Heart left ventricle (tissue), 16 donors: ENCODE results near the gene SGCE. TPM values are rescaled to one million over a fixed set of nuclear protein-coding genes. Genes with fewer than 3 reads are reported as not detected.

Experiments
- ATAC-seq, 4 donors: fragments of 200-7000 bp; cut with Tn5 transposase; one replicate each; pipeline ENCODE4 v1.9.1; 2020 to 2022; ENCODE audit warnings: moderate library complexity in 4 of 4, mild to moderate bottlenecking in 3 of 4, moderate number of reproducible peaks in 1 of 4
- DNase-seq, 5 donors: peaks; one replicate each; pipeline ENCODE4 v3.0.0-alpha.2; 2020
- H3K27ac ChIP-seq, 12 donors: fragments of 200-600 bp; sonication (generic) in 4 of 12; one replicate each; pipeline versions ENCODE4 v1.5.0 to v1.8.0; 2016 to 2022; ENCODE audit warnings: mild to moderate bottlenecking in 2 of 12
- H3K27me3 ChIP-seq, 9 donors: fragments of 200-600 bp; sonication (generic) in 2 of 9; one replicate each; pipeline versions ENCODE4 v1.5.1 to v1.8.0; 2016 to 2022; ENCODE audit warnings: mild to moderate bottlenecking in 3 of 9
- H3K36me3 ChIP-seq, 9 donors: fragments of 200-600 bp; sonication (generic) in 2 of 9; one replicate each; pipeline versions ENCODE4 v1.5.0 to v1.8.0; 2018 to 2022; ENCODE audit warnings: mild to moderate bottlenecking in 2 of 9
- H3K4me1 ChIP-seq, 12 donors: fragments of 200-600 bp; sonication (generic) in 4 of 12; one replicate each; pipeline versions ENCODE4 v1.5.0 to v1.8.0; 2016 to 2022; ENCODE audit warnings: mild to moderate bottlenecking in 3 of 12
- H3K4me3 ChIP-seq, 12 donors: fragments of 200-600 bp; sonication (generic) in 4 of 12; one replicate each; pipeline versions ENCODE4 v1.5.0 to v1.8.0; 2017 to 2022; ENCODE audit warnings: mild to moderate bottlenecking in 9 of 12, moderate library complexity in 4 of 12
- H3K9me3 ChIP-seq, 12 donors: fragments of 200-600 bp; sonication (generic) in 4 of 12; one replicate each; pipeline versions ENCODE4 v1.5.0 to v1.8.0; 2016 to 2022; ENCODE audit warnings: mild to moderate bottlenecking in 1 of 12
- POLR2A ChIP-seq, 2 donors: fragments of 450-650 bp; IDR thresholded peaks; one replicate each; pipeline ENCODE4 v1.6.1; 2017; ENCODE audit warnings: antibody characterized with exemption in 2 of 2, mild to moderate bottlenecking in 2 of 2, moderate library complexity in 2 of 2
- WGBS, 4 donors: extraction: QIAGEN DNeasy Blood & Tissue Kit in 2 of 4; methylation state at CpG; one replicate each; pipeline versions ENCODE4 v1.1.5 to v1.1.7; 2013 to 2018; 5-methylcytosine and 5-hydroxymethylcytosine counted together
- intact Hi-C, 10 donors: fragments of 100-400 bp; cut with DNase I; formaldehyde crosslinking; loops; one replicate each; pipeline versions ENCODE4 v1.11.1 to v1.14.2; 2022
- polyA plus RNA-seq, 2 donors: library from polyadenylated mRNA; stranded (reverse); fragments of 200-250 nt; gene quantifications; one replicate each; pipeline ENCODE4 v1.2.3, GENCODE V29; 2013
- total RNA-seq, 9 donors: library from RNA; depleted of rRNA in 2 of 9; stranded (reverse); fragments of >200 nt in 2 of 9; fragmentation: NEBNext Ultra II Directional in 3 of 9; extraction: Animal tissue kit (Norgen Biotek cat#: 25700) in 3 of 9; gene quantifications; one replicate each; pipeline versions ENCODE4 v1.1.0 to v1.2.4, GENCODE V29; 2016 to 2023
- TF ChIP-seq, protein P1 (sequence below), 12 donors: fragments of 200-600 bp; sonication (generic) in 4 of 12; IDR thresholded peaks; one replicate each; pipeline versions ENCODE4 v1.5.0 to v1.8.0; 2018 to 2022; ENCODE audit warnings: antibody characterized with exemption in 12 of 12, mild to moderate bottlenecking in 5 of 12
- donor health status: ischemic (EF 13 %, LVEDD 7.1; RV severe dilation, severe dysfunction).
- donor health status: healthy with polysubstance abuse.
- donor health status: DM: no; HTN: yes; CAD: no.
- donor health status: DM: no; HTN: no; CAD: no.
- donor health status: ischemic (EF 25% LVEDD 6.9; RV normal size, moderate dysfunction).
- donor health status: ischemic (EF 25% LVEDD 5.7; RV mildly dilated, moderate dysfunction).
- donor health status: healthy.
- donor health status: DM: yes; HTN: yes; CAD: no.
- donor health status: ischemic (EF 35%, LVEDD 5.7; RV mildly dilated, moderate dysfunction).
- donor health status: nonischemic (EF 11% LVEDD 7.7; RV severe dilation, severe dysfunction).
- donor health status: DM: yes; HTN: yes; CAD: no.
- donor health status: PGD.
- donor health status: ischemic (EF 29% LVEDD 5.4; RV normal size, mild dysfunction).
- donor health status: nonischemic (EF 23%, LVEDD 6.1; RV moderate dilation, normal function).

The SGCE gene
- total and polyA plus RNA-seq, 11 donors = 10.0 to 40.2 (median 26.4) TPM

DNA sequence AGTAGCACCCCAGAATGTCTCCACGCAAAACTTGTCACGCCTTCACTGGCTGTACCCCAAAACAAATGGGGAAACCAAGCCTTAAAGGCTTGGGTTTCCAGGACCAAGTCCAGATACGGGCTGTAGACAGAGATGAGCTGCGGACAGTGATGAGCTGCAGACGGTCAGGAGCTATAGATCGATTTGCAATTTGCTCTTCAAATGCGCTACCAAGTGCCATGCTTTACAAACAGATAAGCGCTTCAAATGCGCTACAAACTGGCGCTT, 658 bp upstream of the SGCE start:
- WGBS, 4 donors = 44 to 54% (median 52%) methylated on average over 9 to 10 of the region's 10 CpGs
- no peak for DNase-seq
- Histone ChIP-seq H3K27ac (peak overlapping the region in 1 of 12 donors; percentile 84), H3K4me3 (peak overlapping the region in 11 of 12 donors; percentile 52 to 79 (median 72)), H3K9me3 (no peaks in the 10 kb centered on the region), H3K36me3 (no peaks in the 10 kb centered on the region), H3K4me1 (peaks cover 0 to 30% (median 5%) of the 10 kb centered on the region in 12 donors), H3K27me3 (peaks cover 0 to 44% (median 7%) of the 10 kb centered on the region in 9 donors)
- TF ChIP-seq POLR2A (IDR thresholded peaks at IDR 0.05) = no peak
- TF ChIP-seq, protein P1, sequence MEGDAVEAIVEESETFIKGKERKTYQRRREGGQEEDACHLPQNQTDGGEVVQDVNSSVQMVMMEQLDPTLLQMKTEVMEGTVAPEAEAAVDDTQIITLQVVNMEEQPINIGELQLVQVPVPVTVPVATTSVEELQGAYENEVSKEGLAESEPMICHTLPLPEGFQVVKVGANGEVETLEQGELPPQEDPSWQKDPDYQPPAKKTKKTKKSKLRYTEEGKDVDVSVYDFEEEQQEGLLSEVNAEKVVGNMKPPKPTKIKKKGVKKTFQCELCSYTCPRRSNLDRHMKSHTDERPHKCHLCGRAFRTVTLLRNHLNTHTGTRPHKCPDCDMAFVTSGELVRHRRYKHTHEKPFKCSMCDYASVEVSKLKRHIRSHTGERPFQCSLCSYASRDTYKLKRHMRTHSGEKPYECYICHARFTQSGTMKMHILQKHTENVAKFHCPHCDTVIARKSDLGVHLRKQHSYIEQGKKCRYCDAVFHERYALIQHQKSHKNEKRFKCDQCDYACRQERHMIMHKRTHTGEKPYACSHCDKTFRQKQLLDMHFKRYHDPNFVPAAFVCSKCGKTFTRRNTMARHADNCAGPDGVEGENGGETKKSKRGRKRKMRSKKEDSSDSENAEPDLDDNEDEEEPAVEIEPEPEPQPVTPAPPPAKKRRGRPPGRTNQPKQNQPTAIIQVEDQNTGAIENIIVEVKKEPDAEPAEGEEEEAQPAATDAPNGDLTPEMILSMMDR (IDR thresholded peaks at IDR 0.05) = no peak
- intact Hi-C loops = loop anchor here in 6 of 10 donors (5.0 to 10.0 kb wide), 6 partner anchors 142 to 372 kb away; partner anchors contain the start of genes CASD1 (in 1 of the 6) and PPP1R9A (in 1 of the 6)
- no peak for ATAC-seq

DNA sequence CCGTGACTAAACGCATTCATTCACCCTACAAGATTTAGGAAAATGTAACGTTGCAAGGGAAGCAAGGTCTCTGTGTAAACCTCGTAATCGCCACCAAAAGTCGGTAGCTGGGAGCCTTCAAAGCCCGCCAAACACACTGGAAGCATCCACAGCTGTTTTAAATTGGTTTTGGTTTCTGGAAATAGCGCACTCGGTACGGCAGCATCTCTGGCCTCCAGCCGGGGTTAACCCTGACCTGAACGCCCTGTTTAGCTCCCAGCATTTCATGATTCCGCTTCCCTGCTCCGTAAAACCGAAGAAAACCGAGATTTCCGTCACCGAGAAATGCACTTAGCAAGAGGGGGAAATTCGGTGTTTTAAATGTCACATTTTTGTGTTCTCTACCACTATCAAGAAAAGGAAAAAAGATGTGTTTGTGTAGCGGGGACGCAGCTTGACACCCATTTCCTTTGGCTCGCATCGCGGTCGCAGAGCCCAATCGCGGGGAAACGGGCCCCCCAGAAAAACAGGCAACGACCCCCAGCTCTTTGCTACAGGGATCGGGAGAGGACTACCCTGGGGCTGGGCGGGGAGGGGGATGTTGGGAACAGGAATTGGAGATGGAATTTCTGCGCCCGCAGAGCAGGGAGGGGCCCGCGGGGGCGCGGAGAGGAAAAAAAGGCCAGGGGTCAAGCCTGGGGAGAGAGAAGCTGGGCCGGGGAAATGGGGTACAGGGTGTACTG, 646 bp downstream of the SGCE start:
- WGBS, 4 donors = 0 to 2% (median 1%) methylated on average over 38 of the region's 38 CpGs
- H3K27me3 ChIP-seq = peaks cover 0 to 49% (median 7%) of the 10 kb centered on the region in 9 donors
- H3K4me3 ChIP-seq = peak overlapping the region; percentile 52 to 79 (median 72)
- intact Hi-C loops = loop anchor here in 6 of 10 donors (5.0 to 10.0 kb wide), 6 partner anchors 140 to 370 kb away; partner anchors contain the start of genes CASD1 (in 1 of the 6) and PPP1R9A (in 1 of the 6)
- ATAC-seq (peak in 2 of 4 donors; percentile 1 to 38), DNase-seq (peak in 3 of 5 donors; percentile 25 to 45 (median 31))
- TF ChIP-seq POLR2A (IDR thresholded peaks at IDR 0.05) = no peak
- TF ChIP-seq, protein P1 (IDR thresholded peaks at IDR 0.05) = no peak
- H3K36me3 ChIP-seq = no peaks in the 10 kb centered on the region
- peak overlapping the region; percentile 36 to 84 (median 66) for H3K27ac ChIP-seq
- H3K9me3 ChIP-seq = no peaks in the 10 kb centered on the region
- peaks cover 0 to 30% (median 5%) of the 10 kb centered on the region in 12 donors for H3K4me1 ChIP-seq

DNA sequence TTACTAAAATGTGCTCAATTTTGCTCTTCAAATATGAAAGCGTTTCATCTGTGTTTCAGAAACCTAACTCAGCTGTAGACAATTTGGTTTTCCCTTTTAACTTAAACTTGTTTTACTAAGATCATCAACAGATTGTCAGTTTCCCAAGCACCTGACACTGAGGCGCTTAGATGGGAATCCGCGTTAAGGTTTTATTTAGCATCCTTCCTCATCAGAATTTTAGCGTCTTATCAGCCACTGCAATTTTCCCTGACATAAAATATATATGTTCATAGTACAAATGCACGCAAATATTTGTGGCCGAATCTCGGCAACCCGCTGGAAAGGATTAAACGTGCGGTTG, 1.2 kb downstream of the SGCE start:
- Histone ChIP-seq H3K36me3 (no peaks in the 10 kb centered on the region), H3K27ac (peak overlapping the region in 5 of 12 donors; percentile 52 to 77 (median 67)), H3K27me3 (peaks cover 0 to 52% (median 7%) of the 10 kb centered on the region in 9 donors), H3K4me1 (peaks cover 0 to 30% (median 5%) of the 10 kb centered on the region in 12 donors), H3K4me3 (peak overlapping the region; percentile 52 to 79 (median 72)), H3K9me3 (no peaks in the 10 kb centered on the region)
- intact Hi-C loops = loop anchor here in 6 of 10 donors (5.0 to 10.0 kb wide), 6 partner anchors 140 to 370 kb away; partner anchors contain the start of genes CASD1 (in 1 of the 6) and PPP1R9A (in 1 of the 6)
- no peak for ATAC-seq
- WGBS, 4 donors = 9 to 15% (median 11%) methylated on average over 11 of the region's 11 CpGs
- TF ChIP-seq, protein P1 (IDR thresholded peaks at IDR 0.05) = no peak
- TF ChIP-seq POLR2A (IDR thresholded peaks at IDR 0.05) = no peak
- DNase-seq = no peak
